Large intestine (tissue), 3 donors: ENCODE measurements around the gene PTPRK. TPM values are rescaled to one million over a fixed set of nuclear protein-coding genes. Genes with fewer than 3 reads are reported as not detected.
"Not testable (repeated sequence)": the region's sequence is repeated elsewhere in the genome, so short reads cannot be mapped to it uniquely, and the experiment has no call there.

Source experiments
- DNase-seq, 2 donors: peaks; one replicate each; pipeline versions ENCODE4 v3.0.0 to v3.0.0-alpha.2; 2013
- H3K27ac ChIP-seq: one replicate; pipeline ENCODE4 v1.5.1; 2013; ENCODE audit warnings: low read length
- H3K27me3 ChIP-seq: 2 replicates; pipeline ENCODE4 v1.6.1; 2013; ENCODE audit warnings: low read length; ENCODE audit not compliant: control insufficient read depth, insufficient read depth
- H3K36me3 ChIP-seq: 2 replicates; pipeline ENCODE4 v1.6.1; 2013; ENCODE audit warnings: low read length; ENCODE audit not compliant: control insufficient read depth, insufficient read depth
- H3K4me1 ChIP-seq: one replicate; pipeline ENCODE4 v1.6.1; 2013; ENCODE audit warnings: low read length; ENCODE audit not compliant: control insufficient read depth, insufficient read depth
- H3K4me3 ChIP-seq: one replicate; pipeline ENCODE4 v1.5.1; 2013; ENCODE audit warnings: low read length
- H3K9me3 ChIP-seq: one replicate; pipeline ENCODE4 v1.6.1; 2013; ENCODE audit warnings: mild to moderate bottlenecking, low read depth, low read length, moderate library complexity; ENCODE audit not compliant: control insufficient read depth
- WGBS: methylation state at CpG from one replicate; pipeline ENCODE4 v1.1.5; 2013; ENCODE audit warnings: low lambda C conversion rate; ENCODE audit not compliant: insufficient coverage; 5-methylcytosine and 5-hydroxymethylcytosine counted together
- polyA plus RNA-seq: library from polyadenylated mRNA; unstranded; fragments of 120-200 nt; gene quantifications from one replicate; pipeline ENCODE4 v1.2.1, GENCODE V29; 2013

PTPRK gene
- polyA plus RNA-seq, 1 donor = 65.4 TPM

DNA sequence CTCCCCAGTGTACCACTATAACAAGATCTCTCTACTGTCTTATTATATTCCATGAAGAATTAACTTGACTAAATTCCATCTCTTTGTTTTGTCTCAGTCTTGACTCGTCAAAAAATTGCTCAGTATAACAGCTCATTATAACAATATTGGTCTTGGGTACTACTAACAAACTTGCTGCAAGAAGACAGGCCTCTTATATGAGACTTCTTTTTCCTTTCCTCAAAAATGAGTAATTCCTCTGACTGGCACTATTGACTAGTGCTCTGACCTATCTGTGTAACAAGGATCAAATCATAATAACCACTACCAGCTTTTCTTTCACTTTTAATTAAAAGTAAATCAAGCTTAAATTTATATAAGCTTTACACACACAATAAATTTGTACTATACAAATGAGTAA lies 528.3 kb downstream of the PTPRK start:
- WGBS = 60% methylated on average over 1 of the region's 1 CpG
- Histone ChIP-seq H3K27me3 (no peaks in the 10 kb centered on the region), H3K27ac (no peak overlapping the region), H3K4me1 (no peaks in the 10 kb centered on the region), H3K4me3 (no peak overlapping the region), H3K36me3 (peaks cover 6% of the 10 kb centered on the region), H3K9me3 (no peaks in the 10 kb centered on the region)
- no peak for DNase-seq

GRCh38 chr6:127990074-127990473 lies 530.3 kb downstream of the PTPRK start:
- Histone ChIP-seq H3K27ac (no peak overlapping the region), H3K27me3 (no peaks in the 10 kb centered on the region), H3K4me1 (no peaks in the 10 kb centered on the region), H3K4me3 (no peak overlapping the region), H3K36me3 (peaks cover 15% of the 10 kb centered on the region), H3K9me3 (no peaks in the 10 kb centered on the region)
- WGBS = 100% methylated on average over 1 of the region's 1 CpG
- DNase-seq = no peak

DNA sequence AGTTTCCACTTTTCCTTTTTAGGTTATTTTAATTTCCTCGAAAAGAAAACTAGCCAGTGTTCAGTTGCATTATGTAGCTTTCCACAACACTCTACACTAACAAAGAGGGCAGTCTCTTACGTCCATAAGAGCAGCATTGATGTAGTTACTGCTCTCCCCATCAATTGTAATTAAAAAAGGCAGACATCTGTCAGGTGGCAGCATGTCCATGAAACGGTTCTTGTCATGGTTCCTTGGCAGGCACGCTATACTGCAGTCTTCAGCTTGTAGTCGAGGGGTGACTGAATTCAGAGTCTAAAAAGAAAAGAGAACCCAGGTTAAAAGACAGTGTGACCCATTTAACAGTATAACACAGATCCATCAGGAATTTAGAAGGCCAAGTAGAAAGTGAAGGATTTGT lies 539.4 kb downstream of the PTPRK start:
- H3K27ac ChIP-seq = no peak overlapping the region
- no peaks in the 10 kb centered on the region for H3K27me3 ChIP-seq
- DNase-seq = no peak
- 100% methylated on average over 2 of the region's 5 CpGs for WGBS
- no peak overlapping the region for H3K4me3 ChIP-seq
- H3K9me3 ChIP-seq = no peaks in the 10 kb centered on the region
- H3K36me3 ChIP-seq = peaks cover 68% of the 10 kb centered on the region
- H3K4me1 ChIP-seq = no peaks in the 10 kb centered on the region

DNA sequence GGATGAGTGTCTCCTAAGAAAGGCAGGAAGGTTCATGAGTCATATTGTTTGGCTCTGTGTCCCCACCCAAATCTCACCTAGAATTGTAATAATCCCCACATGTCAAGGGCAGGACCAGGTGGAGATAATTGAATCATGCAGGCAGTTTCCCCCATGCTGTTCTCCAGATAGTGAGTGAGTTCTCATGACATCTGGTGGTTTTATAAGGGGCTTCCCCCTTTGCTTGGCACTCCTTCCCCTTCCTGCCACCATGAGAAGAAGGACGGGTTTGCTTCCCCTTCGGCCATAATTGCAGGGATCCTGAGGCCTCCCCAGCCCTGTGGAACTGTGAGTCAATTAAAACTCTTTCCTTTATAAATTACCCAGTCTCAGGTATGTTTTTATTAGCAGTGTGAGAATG lies 542.2 kb downstream of the PTPRK start:
- H3K27ac ChIP-seq, H3K9me3 ChIP-seq, H3K4me1 ChIP-seq, DNase-seq, H3K27me3 ChIP-seq, H3K4me3 ChIP-seq: not testable (repeated sequence)
- no CpG with 5 or more reads among the region's 2 CpGs for WGBS
- H3K36me3 ChIP-seq = peaks cover 63% of the 10 kb centered on the region

DNA sequence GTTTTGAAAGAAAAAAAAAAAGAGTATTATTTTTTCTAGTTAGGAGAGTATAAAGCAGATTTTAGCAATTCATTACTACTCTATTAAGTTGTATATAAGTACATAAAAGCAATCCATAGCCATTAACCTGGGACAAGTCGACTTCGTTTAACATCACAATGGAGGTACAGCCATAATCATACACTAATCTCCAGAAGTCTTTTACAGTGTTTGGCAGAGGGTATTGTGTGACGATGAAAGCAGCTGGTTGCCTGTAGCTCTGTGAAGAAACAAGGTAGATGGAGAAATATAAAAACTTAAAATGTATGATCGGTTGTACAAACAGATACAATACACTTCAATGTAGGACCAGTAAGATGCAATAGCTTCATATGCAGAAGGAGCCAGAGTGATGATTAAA lies 543.6 kb downstream of the PTPRK start:
- Histone ChIP-seq H3K36me3 (peaks cover 69% of the 10 kb centered on the region), H3K4me3 (no peak overlapping the region), H3K27ac (no peak overlapping the region), H3K4me1 (no peaks in the 10 kb centered on the region), H3K9me3 (no peaks in the 10 kb centered on the region), H3K27me3 (no peaks in the 10 kb centered on the region)
- 100% methylated on average over 2 of the region's 4 CpGs for WGBS
- no peak for DNase-seq

GRCh38 chr6:127976111-127976510 lies 544.3 kb downstream of the PTPRK start:
- Histone ChIP-seq H3K9me3 (no peaks in the 10 kb centered on the region), H3K4me1 (no peaks in the 10 kb centered on the region), H3K36me3 (peaks cover 70% of the 10 kb centered on the region), H3K27me3 (no peaks in the 10 kb centered on the region), H3K27ac (no peak overlapping the region), H3K4me3 (no peak overlapping the region)
- WGBS = 80% methylated on average over 1 of the region's 3 CpGs
- DNase-seq = no peak

- Histone ChIP-seq H3K36me3 (peaks cover 55% of the 10 kb centered on the region), H3K27ac (no peak overlapping the region), H3K27me3 (no peaks in the 10 kb centered on the region), H3K4me1 (no peaks in the 10 kb centered on the region), H3K9me3 (no peaks in the 10 kb centered on the region), H3K4me3 (no peak overlapping the region)
- 95% methylated on average over 4 of the region's 8 CpGs for WGBS
- no peak for DNase-seq
Measured at GRCh38 chr6:127972815-127973214, 547.6 kb downstream of the PTPRK start.

DNA sequence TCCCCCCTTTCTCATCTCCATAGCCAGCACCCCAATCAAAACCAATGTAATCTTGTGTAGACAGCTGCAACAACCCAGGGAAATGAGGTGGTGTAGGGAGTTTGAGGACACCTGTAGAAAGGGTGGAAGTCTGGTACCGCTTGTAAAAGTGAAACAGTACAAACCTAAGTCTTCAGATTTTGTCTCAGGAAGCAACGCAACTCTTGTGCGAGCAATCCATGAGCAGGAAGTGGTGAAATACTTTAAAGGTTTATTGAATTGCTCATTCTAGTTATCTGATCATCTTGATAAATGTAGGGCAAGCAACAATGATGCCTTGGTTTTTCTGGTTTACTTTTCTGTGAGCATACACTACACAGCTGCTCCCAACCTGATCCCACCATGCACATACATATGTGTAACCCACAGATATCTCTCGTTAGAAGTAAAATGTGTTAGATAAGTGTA lies 548.4 kb downstream of the PTPRK start:
- H3K27ac ChIP-seq = no peak overlapping the region
- WGBS = no CpG with 5 or more reads among the region's 4 CpGs
- no peaks in the 10 kb centered on the region for H3K27me3 ChIP-seq
- DNase-seq = peak in 1 of 2 donors; percentile 8
- no peak overlapping the region for H3K4me3 ChIP-seq
- H3K36me3 ChIP-seq = peaks cover 53% of the 10 kb centered on the region
- H3K9me3 ChIP-seq = no peaks in the 10 kb centered on the region
- H3K4me1 ChIP-seq = no peaks in the 10 kb centered on the region

- peaks cover 47% of the 10 kb centered on the region for H3K36me3 ChIP-seq
- no peaks in the 10 kb centered on the region for H3K27me3 ChIP-seq
- H3K4me1 ChIP-seq = no peaks in the 10 kb centered on the region
- WGBS = no CpG with 5 or more reads among the region's 2 CpGs
- no peak overlapping the region for H3K4me3 ChIP-seq
- H3K27ac ChIP-seq = no peak overlapping the region
- no peaks in the 10 kb centered on the region for H3K9me3 ChIP-seq
- no peak for DNase-seq
Measured at GRCh38 chr6:127971386-127971785, 549.0 kb downstream of the PTPRK start.

DNA sequence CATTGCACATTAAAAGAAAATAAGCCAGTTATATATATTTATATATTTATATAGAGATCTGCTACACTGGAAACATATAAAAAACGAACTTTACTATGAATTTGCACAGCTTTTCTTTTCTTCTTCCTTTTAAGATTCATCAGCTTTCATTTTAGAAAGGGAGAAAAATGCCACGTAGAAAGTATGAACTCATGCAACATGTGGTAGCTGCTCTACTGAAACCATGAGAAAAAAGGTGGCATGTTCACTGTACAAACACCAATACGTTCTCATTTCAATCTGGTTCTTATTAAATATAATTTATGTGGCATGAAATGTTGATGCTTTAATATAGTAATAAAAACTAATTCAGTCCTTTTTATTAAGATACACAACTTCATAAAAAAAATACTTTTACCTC lies 550.7 kb downstream of the PTPRK start:
- no peaks in the 10 kb centered on the region for H3K27me3 ChIP-seq
- WGBS = 100% methylated on average over 2 of the region's 3 CpGs
- H3K4me3 ChIP-seq = no peak overlapping the region
- H3K27ac ChIP-seq = no peak overlapping the region
- H3K4me1 ChIP-seq = no peaks in the 10 kb centered on the region
- no peak for DNase-seq
- H3K9me3 ChIP-seq = no peaks in the 10 kb centered on the region
- peaks cover 38% of the 10 kb centered on the region for H3K36me3 ChIP-seq

DNA sequence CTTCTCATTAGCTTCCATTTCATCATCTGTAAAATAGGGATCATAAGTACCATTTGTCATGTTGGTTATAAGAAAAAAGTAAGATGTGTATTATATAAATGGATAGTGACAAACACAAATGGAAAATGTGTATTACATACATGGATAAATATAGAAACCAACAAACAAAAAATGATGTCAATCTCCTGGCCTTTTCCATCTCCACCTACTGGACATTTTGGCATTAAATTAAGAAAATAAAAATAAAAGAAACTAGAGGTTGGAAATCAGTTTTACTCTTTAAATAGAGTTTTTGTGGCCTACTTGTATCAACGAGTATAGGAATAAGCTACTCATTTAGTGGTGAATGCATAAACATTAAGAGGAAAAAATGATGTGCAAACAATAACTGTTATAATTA lies 552.0 kb downstream of the PTPRK start:
- no peaks in the 10 kb centered on the region for H3K9me3 ChIP-seq
- no peak for DNase-seq
- WGBS = 100% methylated on average over 1 of the region's 1 CpG
- peaks cover 36% of the 10 kb centered on the region for H3K36me3 ChIP-seq
- H3K27ac ChIP-seq = no peak overlapping the region
- H3K4me1 ChIP-seq = no peaks in the 10 kb centered on the region
- no peak overlapping the region for H3K4me3 ChIP-seq
- H3K27me3 ChIP-seq = no peaks in the 10 kb centered on the region
